PC-3 (cell line): ENCODE data around the gene TMEM38A.

Experiments used
- CTCF ChIP-seq: fragments of 300-600 bp; sonication (generic); conservative IDR thresholded peaks from 2 replicates; pipeline ENCODE4 v1.5.1; 2017; ENCODE audit warnings: antibody characterized with exemption, low read depth, mild to moderate bottlenecking, low read length
- EZH2phosphoT487 ChIP-seq: fragments of 300-600 bp; sonication (generic); IDR thresholded peaks from 2 replicates; pipeline ENCODE4 v1.6.1; 2018; ENCODE audit warnings: mild to moderate bottlenecking, antibody characterized with exemption, low read length, borderline replicate concordance

- TF ChIP-seq CTCF (no peak), EZH2phosphoT487 (no peak)
These were observed 27.1 kb downstream of the TMEM38A start for GRCh38 chr19:16688084-16688483.
